HL-60/S4 treated with phorbol 12-myristate 13-acetate at 8.2 ng/mL for 4 days and 3 days (cell line): Measurements from ENCODE around the gene PLEKHG5.
"Not testable (repeated sequence)": the region's sequence is repeated elsewhere in the genome, so short reads cannot be mapped to it uniquely, and the experiment has no call there.

Experiments
- in situ Hi-C: fragments of 300-500 bp; cut with MboI; formaldehyde crosslinking; loops from 2 replicates; pipeline ENCODE4 v1.15.0; 2022; ENCODE audit warnings: low sequenced_read_pairs

The PLEKHG5 gene

DNA sequence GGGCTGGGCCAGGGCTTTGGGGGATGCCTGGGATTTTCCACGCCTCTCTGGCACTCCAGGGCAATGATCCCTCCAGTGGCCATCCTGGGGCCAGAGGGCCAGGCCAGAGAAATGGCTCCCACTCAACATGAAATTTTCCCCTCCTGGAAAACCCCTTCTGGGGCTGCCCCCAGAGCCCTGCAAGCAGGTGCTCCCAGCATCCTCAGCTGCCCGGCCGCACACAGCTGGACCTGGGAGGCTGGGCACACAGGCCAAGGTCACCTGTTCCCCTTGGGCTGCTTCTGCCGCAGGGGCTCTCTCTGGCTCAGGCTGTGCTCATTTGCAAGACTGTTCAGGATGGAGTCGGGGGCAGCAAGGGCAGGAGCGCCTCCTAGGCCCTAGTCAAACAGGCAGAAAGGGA, 63.0 kb downstream of the PLEKHG5 start:
- in situ Hi-C loops = not testable (repeated sequence)

- in situ Hi-C loops = no loop called here
Observed at GRCh38 chr1:6427441-6428390, 63.8 kb downstream of the PLEKHG5 start.

DNA sequence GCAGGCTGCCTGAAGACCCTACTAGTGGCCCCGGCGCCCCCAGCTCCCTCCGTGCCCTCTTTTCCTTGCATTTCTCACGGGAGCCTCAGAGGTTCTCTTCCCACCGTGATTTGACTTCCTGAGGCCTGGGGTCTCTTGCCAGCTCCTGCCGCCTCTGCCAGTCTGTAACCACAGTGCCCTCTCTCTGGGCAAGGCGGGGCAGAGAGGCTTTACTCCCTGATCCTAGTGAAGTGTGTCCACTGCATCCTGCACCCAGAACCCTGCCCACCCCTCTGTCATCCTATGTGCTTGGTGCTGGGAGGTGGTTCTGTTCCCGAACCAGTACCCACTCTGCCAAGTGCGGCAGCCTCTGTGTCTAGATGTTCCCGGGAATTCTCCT, 64.5 kb downstream of the PLEKHG5 start:
- in situ Hi-C loops = no loop called here

DNA sequence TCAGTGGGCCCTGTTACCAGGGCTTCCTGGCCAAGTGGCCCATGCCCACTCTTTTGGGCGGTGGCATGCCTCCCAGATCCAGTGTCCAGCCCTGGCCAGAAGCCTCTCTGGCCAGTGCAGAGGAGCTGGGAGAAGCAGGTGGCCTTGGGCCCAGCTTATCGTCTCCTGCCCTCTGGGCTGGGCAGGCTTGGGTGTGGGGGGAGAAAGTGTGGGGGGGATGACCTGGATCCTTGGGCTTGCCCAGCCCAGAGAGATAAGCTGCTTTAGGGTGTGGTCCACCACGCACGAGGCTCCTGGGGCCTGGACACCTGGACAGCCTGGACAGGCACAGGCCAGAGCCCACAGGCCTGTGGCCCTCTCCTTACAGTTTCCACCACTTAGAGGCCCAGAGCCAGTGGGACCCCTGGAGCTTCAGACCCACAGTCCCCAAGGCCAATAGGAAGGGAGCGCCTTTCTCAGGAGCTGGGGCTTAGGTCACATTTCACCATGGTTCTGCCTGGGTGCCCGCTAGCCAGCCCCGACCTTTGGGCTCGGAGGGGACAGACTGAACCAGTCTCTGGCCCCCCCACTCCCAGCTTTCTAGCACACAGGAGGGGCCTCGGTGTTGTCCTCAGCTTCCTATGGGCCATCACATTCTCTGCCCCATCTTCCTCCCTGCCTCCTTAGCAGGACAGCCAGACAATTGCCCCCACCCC, 65.0 kb downstream of the PLEKHG5 start:
- in situ Hi-C loops = no loop called here

DNA sequence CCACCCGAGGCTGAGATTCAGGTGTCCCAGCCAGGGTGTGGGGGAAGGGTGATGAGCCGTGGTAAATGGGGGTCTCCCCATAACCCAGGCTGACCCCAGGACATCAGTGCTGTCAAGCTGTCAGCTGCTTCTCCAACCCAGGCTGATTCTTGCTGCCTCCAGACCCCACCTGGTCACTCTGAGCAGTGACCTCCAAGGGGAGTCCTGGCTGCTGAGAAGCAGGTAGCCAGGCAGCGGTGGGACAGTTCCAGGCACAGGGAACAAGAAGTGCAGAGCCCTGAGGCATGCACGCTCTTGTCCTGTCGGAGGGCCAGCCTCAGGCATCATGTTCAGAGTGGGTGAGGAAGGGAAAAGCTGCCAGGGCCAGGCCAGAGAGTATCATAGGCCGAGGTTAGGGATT, 65.8 kb downstream of the PLEKHG5 start:
- in situ Hi-C loops = no loop called here

DNA sequence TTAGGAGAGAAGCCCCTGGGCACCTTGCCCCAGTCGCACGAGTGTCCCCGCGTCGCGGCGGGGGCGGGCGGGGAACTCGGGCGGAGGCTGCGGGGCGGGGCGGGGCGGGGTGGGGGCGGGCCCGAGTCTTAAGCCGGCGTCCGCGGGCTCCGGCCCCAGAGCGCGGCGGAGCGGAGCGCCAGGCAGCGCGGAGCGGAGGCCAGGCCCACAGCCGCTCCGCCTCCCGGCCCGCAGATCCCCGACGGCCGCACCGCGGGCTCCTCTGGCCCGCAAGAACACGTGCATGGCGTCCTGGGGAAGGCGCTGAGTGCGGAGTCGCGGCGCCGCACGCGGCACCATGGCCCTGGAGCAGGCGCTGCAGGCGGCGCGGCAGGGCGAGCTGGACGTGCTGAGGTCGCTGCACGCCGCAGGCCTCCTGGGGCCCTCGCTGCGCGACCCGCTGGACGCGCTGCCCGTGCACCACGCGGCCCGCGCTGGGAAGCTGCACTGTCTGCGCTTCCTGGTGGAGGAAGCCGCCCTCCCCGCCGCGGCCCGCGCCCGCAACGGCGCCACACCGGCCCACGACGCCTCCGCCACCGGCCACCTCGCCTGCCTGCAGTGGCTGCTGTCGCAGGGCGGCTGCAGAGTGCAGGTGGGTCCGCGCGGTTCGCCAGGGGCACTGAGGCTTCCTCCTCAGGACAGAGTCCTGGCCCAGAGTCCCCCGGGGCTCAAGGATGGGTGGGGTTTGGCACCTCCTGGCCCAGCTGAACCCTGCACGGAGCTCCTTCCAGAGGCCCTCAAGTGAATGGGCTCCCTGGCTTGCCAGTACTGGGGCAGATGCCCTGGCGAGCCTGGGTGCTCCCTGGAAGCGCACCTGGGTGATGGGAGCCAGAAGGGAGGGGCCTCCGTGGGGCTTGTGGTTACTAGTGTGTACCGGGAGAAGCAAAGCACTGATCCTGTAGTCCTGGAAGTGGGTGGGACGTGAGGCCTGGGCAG, 66.6 kb downstream of the PLEKHG5 start, which contains the start of gene ESPN:
ESPN (plus strand) TSS at position 158 of the 975 bp plus-strand sequence; CDS start at position 338, 180 bp downstream.
- in situ Hi-C loops = loop anchor here (25.0 kb wide), 1 partner anchor 163 kb away; the partner anchor contains the start of gene GPR153

DNA sequence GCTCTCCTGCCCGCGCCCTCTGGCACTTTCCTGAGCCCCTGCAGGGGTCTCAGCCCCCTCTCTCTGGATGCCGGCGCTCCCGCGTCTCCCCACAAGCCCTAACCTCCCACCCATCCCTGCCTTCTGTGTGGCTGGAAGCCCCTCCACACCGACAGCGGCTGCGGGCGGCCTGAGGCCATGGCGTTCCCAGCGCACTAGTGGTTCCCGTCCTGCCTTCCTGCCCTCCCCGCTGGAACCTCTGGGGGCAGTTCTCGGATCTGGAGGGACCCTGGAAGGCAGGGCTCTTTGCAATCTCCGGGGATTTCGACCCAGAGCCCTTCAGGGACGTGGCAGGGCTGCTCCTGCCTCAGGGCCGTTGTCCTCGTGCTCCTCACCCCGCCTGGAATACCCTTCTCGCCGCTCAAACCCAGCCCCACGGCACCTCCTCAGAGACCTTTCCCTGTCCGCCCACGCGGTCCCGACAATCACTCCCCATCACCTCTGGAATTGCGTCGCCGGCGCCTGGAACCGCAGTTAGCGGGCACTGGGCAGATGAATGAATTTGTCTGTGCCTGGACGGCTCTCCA, 67.4 kb downstream of the PLEKHG5 start:
- in situ Hi-C loops = loop anchor here (25.0 kb wide), 1 partner anchor 162 kb away; the partner anchor contains the start of gene GPR153

DNA sequence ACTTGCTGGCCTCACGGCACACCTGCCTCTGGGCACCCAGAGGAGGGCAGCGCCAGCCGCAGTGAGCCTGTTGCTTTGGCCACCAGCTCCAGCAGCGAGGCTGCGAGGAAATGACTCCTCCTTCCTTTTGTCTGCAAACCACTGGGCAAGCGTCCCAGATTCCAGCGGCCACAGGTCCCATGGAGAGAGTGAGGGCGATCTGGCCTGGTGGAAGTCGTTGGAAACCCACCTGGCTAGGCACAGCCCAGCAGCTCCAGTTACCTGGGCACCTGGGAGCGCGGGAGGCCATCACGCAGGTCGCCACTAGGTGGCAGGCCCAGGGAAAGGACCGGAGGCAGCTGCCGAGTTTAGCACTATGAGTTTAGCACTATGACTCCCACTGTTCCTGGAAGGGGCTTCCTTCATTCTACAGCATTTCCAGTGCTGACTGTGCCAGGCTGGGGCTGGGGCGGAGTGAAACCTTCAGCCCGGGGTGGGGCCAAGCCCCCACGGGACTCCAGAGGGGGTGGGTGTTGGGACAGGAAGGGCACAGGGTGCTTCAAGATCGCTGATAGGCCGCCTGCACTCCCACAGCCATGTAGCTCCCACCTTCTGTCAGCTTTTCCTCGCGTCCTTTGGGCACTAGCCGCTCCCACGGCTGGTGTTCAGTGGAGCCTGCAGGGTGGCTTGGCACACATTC, 68.0 kb downstream of the PLEKHG5 start:
- in situ Hi-C loops = loop anchor here (25.0 kb wide), 1 partner anchor 161 kb away; the partner anchor contains the start of gene GPR153

DNA sequence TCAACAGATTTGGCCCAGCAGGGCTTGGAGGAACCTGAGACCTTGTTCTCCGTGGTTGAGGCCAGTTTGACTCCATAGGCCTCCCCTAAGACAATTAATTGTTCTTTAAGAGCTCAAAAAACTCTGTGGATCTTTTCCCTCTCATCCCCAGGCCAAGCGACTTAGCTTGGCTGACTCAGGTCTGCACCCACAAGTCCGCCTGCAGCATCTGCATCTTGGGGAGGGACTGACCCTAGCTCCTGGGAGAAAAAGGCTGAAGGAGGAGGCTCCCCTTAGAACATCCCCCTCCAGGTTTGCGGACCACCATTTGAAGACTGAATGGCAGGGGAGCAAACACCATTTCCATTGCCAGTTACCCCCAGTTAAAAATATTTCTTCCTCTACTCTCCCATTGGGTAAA, 70.2 kb downstream of the PLEKHG5 start:
- in situ Hi-C loops = loop anchor here (25.0 kb wide), 1 partner anchor 159 kb away; the partner anchor contains the start of gene GPR153

DNA sequence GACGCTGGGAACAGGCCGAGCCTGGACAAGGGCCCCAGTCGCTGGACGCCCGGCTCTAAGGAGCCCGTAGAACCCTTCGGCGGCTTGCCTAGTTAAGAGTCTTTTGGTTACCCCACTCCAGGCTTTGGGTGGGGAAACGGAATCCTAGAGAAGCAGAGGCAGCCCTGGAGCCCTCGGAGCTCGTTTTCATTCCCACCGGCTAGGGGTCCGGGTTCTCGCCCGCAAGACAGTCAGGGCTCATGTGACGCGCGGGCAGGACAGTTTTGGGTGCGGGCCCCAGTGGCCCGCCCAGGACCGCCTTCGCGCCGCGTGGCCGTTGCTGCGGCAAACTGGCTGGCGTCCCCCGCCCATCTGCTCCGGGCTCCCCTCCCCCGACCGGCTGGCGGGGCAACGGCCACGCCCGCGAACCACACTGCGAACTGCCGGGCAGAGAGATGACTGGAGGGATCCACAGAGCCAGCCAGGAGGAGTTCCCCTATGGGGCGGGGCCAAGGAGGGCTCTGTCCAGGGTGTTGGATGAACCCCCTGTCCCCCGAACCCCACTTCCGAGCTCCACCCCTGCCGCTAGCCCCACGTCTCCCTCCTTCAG, 70.9 kb downstream of the PLEKHG5 start:
- in situ Hi-C loops = loop anchor here (25.0 kb wide), 1 partner anchor 158 kb away; the partner anchor contains the start of gene GPR153

DNA sequence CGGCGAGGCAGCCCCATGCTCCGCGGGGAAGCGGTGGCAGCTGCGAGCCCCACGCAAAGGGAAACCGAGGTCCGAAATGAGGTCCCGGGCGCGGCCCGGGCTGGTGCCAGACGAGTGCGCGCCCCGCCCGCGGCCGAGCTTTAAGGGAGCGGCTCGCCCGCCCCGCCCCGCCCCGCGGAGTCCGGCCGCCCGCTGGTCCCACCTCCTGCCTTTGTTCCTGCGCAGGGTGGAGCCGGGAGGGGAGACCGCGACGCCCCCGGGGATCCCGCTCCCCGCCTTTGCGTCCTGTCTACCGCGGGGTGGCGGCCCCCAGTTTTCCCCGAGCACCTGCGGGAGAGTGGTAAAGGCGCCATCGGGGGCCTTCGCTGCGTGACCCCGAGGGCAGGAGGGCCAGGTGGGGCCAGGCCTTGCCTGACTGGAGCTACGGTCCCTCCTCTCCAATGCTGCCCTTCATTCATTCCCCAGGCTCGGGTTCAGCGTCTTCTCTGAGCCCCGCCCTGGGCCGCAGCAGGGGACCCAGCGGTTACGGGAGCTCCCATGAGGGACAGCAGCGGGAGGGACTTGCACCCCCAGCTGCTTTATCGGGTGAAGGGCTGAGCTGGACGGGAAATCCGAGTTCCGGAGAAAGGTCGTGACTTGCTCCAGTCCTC, 71.5 kb downstream of the PLEKHG5 start, which contains the start of gene HES2:
HES2 (minus strand) TSS at position 116 of the 650 bp plus-strand sequence; CDS start at position 17, 99 bp downstream.
- in situ Hi-C loops = loop anchor here (25.0 kb wide), 1 partner anchor 158 kb away; the partner anchor contains the start of gene GPR153

GRCh38 chr1:6419397-6419803, 72.1 kb downstream of the PLEKHG5 start:
- in situ Hi-C loops = loop anchor here (25.0 kb wide), 1 partner anchor 157 kb away; the partner anchor contains the start of gene GPR153

DNA sequence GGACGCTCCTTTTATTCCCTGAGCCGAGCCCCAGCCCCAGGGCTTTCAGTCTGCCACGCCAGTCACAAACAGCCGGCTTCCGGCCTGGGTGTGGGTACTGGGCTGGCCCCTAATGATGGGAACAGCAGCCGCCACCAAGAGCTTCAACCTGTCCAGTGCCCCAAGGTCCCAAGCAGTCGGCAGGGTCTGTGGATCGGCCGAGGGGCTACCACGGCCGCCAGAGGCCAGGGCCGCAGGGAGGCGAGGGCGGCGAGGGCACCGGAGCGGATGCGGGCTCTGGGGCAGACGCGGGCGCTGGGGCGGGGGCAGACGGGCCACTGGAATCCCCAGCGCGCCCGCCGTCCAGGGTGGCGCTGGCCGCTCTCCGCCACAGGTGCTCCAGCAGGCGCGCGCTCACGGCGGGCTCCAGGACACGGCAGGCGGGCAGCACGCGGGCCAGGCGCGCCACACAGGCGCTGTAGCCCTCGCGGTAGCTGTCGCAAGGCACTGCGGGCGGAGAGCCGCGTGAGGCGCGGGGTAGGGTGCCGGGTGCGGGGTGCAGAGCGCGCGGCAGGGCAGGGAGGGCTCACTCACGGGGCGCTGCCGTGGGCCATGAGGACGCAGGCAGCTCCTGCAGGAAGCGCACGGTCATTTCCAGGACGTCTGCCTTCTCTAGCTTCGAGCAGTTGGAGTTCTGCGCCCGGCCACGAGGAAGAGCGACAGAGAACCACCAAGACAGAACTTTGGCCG, 72.6 kb downstream of the PLEKHG5 start:
- in situ Hi-C loops = loop anchor here (25.0 kb wide), 1 partner anchor 157 kb away; the partner anchor contains the start of gene GPR153

DNA sequence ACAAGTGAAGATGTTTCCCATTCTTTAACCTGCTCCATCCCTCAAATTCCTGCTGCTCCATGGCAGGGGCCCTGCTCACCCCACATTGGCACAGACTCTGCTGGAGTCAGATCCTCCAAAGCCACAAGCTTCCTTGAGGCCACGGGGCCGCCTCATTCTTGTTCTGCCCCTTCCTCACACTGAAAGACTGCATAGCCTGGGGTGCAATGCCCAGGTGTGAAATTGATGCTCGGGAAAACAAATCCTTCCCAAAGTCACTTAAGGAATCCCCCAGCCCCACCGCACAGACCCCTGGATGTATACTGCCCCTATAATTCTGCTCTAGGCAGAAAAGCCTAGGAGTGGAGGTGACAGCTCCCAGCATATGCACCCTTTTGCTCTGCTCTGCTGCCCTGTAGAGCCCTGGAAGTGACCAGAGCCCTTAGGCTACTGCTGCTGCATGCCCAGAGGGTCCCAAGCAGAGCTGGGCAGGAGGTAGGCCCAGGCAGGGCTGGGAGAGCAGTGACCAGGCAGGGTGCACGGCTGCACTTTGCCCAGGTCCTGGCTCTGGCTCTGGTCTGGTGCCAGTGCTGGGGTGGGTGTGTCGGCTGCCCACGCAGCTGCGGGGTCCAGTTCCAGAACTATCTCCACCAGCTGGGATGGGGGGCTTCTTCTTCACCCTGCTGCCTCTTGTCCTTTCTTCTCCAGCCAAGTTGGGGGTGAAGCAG, 73.4 kb downstream of the PLEKHG5 start:
- in situ Hi-C loops = loop anchor here (25.0 kb wide), 1 partner anchor 156 kb away; the partner anchor contains the start of gene GPR153
